GM23248 (cell line): Measurements from ENCODE around the gene GRIN1. TPM values are rescaled to one million over a fixed set of nuclear protein-coding genes. Genes with fewer than 3 reads are reported as not detected.

Experiments used
- DNase-seq: peaks from one replicate; pipeline ENCODE4 v3.0.0-alpha.2; 2015
- H2AFZ ChIP-seq: fragments of 200-600 bp; sonication (generic); 2 replicates; pipeline ENCODE4 v1.6.1; 2016; ENCODE audit warnings: antibody characterized with exemption
- H3F3A ChIP-seq: fragments of 200-600 bp; sonication (generic); 2 replicates; pipeline ENCODE4 v1.6.1; 2016; ENCODE audit warnings: mild to moderate bottlenecking, antibody characterized with exemption, mixed run types; ENCODE audit not compliant: insufficient read depth
- H3K27ac ChIP-seq: fragments of 200-600 bp; sonication (generic); 2 replicates; pipeline ENCODE4 v1.5.1; 2016; ENCODE audit warnings: mild to moderate bottlenecking
- H3K27me3 ChIP-seq: fragments of 200-600 bp; sonication (generic); replicated peaks from 2 replicates; pipeline ENCODE4 v1.6.1; 2016; ENCODE audit warnings: mild to moderate bottlenecking; ENCODE audit not compliant: insufficient read depth
- H3K36me3 ChIP-seq: fragments of 200-600 bp; sonication (generic); 2 replicates; pipeline ENCODE4 v1.6.1; 2016; ENCODE audit warnings: low read depth, mild to moderate bottlenecking
- H3K4me1 ChIP-seq: fragments of 200-600 bp; sonication (generic); 2 replicates; pipeline ENCODE4 v1.6.1; 2016; ENCODE audit warnings: mild to moderate bottlenecking; ENCODE audit not compliant: insufficient read depth
- H3K4me2 ChIP-seq: fragments of 200-600 bp; sonication (generic); one replicate; pipeline ENCODE4 v1.6.1; 2016; ENCODE audit warnings: mild to moderate bottlenecking; ENCODE audit not compliant: unreplicated experiment
- H3K4me3 ChIP-seq: fragments of 200-600 bp; sonication (generic); 2 replicates; pipeline ENCODE4 v1.5.1; 2016; ENCODE audit warnings: mild to moderate bottlenecking
- H3K79me2 ChIP-seq: fragments of 200-600 bp; sonication (generic); 2 replicates; pipeline ENCODE4 v1.6.1; 2016; ENCODE audit warnings: mild to moderate bottlenecking; ENCODE audit not compliant: insufficient read depth
- H3K9ac ChIP-seq: fragments of 200-600 bp; sonication (generic); 2 replicates; pipeline ENCODE4 v1.6.1; 2016; ENCODE audit warnings: mild to moderate bottlenecking
- H3K9me2 ChIP-seq: fragments of 200-600 bp; sonication (generic); 2 replicates; pipeline ENCODE4 v1.6.1; 2016; ENCODE audit warnings: mixed run types, mild to moderate bottlenecking, moderate library complexity; ENCODE audit not compliant: insufficient read depth
- H3K9me3 ChIP-seq: fragments of 200-600 bp; sonication (generic); one replicate; pipeline ENCODE4 v1.6.1; 2017; ENCODE audit warnings: low read depth
- H4K20me1 ChIP-seq: fragments of 200-600 bp; sonication (generic); 2 replicates; pipeline ENCODE4 v1.6.0; 2016; ENCODE audit not compliant: insufficient read depth
- EZH2 ChIP-seq: fragments of 200-600 bp; sonication (generic); IDR thresholded peaks from 2 replicates; pipeline ENCODE4 v1.6.1; 2018; ENCODE audit warnings: antibody characterized with exemption, mild to moderate bottlenecking; ENCODE audit not compliant: insufficient read depth, poor library complexity, severe bottlenecking
- EZH2phosphoT487 ChIP-seq: fragments of 200-600 bp; sonication (generic); IDR thresholded peaks from 2 replicates; pipeline ENCODE4 v1.6.1; 2018; ENCODE audit warnings: antibody characterized with exemption, moderate library complexity, mild to moderate bottlenecking, low read depth; ENCODE audit not compliant: insufficient read depth
- WGBS, 2 experiments: methylation state at CpG; one replicate each; pipeline ENCODE4 v1.1.6; 2015 to 2017; ENCODE audit warnings: low lambda C conversion rate in 2 of 2, low coverage in 1 of 2; ENCODE audit errors: missing lambda C conversion rate in 2 of 2; 5-methylcytosine and 5-hydroxymethylcytosine counted together
- in situ Hi-C: fragments of 300-500 bp; cut with MboI; formaldehyde crosslinking; loops from 2 replicates; pipeline ENCODE4 v1.15.0; 2020
- polyA plus RNA-seq: library from polyadenylated mRNA; unstranded; fragments of >200 nt; fragmentation: Nextera tagmentation; extraction: Ambion mirVana; gene quantifications from 2 replicates; pipeline ENCODE4 v1.2.1, GENCODE V29; 2016
- total RNA-seq: library from RNA; depleted of rRNA; stranded (reverse); fragments of >200 nt; shearing (Covaris generic); gene quantifications from 2 replicates; pipeline ENCODE4 v1.2.3, GENCODE V29; 2014

GRIN1 gene
- total and polyA plus RNA-seq, 2 experiments from 2014 or later: 0.76 TPM; not detected in 1

GRCh38 chr9:137128158-137128861 is 10.6 kb upstream of the GRIN1 start:
- Histone ChIP-seq H3K9ac (peak overlapping the region; percentile 88), H3K9me2 (no peaks in the 10 kb centered on the region), H3K4me3 (peak overlapping the region; percentile 88), H3K27me3 (no peaks in the 10 kb centered on the region), H3K79me2 (peaks cover 54% of the 10 kb centered on the region), H4K20me1 (no peaks in the 10 kb centered on the region), H3F3A (peaks cover 4% of the 10 kb centered on the region; the same call in 1 of the 2 replicates), H3K27ac (peak overlapping the region; percentile 47; the same call in 1 of the 2 replicates), H3K36me3 (no peaks in the 10 kb centered on the region), H3K4me1 (peaks cover 22% of the 10 kb centered on the region; the same call in 1 of the 2 replicates), H3K4me2 (peak overlapping the region; percentile 85), H3K9me3 (no peaks in the 10 kb centered on the region), H2AFZ (0 out of 2 replicates have a peak overlapping the region, but pooled peaks have one; percentile 87)
- WGBS, 2 experiments: 86 to 90% methylated on average over 19 of the region's 19 CpGs
- in situ Hi-C loops: loop anchor here (10.0 kb wide), 1 partner anchor 86 kb away; a partner anchor contains a TSS
- DNase-seq: no peak
- no peak for TF ChIP-seq EZH2
- no peak for TF ChIP-seq EZH2phosphoT487

- Histone ChIP-seq H3K27me3 (no peaks in the 10 kb centered on the region), H3K79me2 (peaks cover 54% of the 10 kb centered on the region), H3K27ac (peak overlapping the region; percentile 47), H3K9ac (peak overlapping the region; percentile 88), H3K9me3 (no peaks in the 10 kb centered on the region), H3F3A (peaks cover 5% of the 10 kb centered on the region; the same call in 1 of the 2 replicates), H3K36me3 (no peaks in the 10 kb centered on the region), H2AFZ (peak overlapping the region; percentile 87), H3K4me2 (peak overlapping the region; percentile 85), H3K9me2 (no peaks in the 10 kb centered on the region), H3K4me1 (peaks cover 22% of the 10 kb centered on the region; the same call in 1 of the 2 replicates), H3K4me3 (peak overlapping the region; percentile 88), H4K20me1 (no peaks in the 10 kb centered on the region)
- DNase-seq: peak; percentile 63
- in situ Hi-C loops: loop anchor here (10.0 kb wide), 1 partner anchor 86 kb away; a partner anchor contains a TSS
- 21 to 22% methylated on average over 29 to 32 of the region's 37 CpGs for WGBS, 2 experiments
- TF ChIP-seq EZH2phosphoT487: no peak
- TF ChIP-seq EZH2: no peak
Observed at GRCh38 chr9:137128862-137129455, 10.0 kb upstream of the GRIN1 start.

GRCh38 chr9:137129456-137130175 is 9.3 kb upstream of the GRIN1 start:
- Histone ChIP-seq H4K20me1 (no peaks in the 10 kb centered on the region), H3K4me1 (peaks cover 22% of the 10 kb centered on the region; the same call in 1 of the 2 replicates), H3K27ac (peak overlapping the region; percentile 47), H2AFZ (peak overlapping the region; percentile 87), H3K36me3 (no peaks in the 10 kb centered on the region), H3F3A (peaks cover 5% of the 10 kb centered on the region; the same call in 1 of the 2 replicates), H3K9me2 (no peaks in the 10 kb centered on the region), H3K4me2 (peak overlapping the region; percentile 85), H3K27me3 (no peaks in the 10 kb centered on the region), H3K9ac (peak overlapping the region; percentile 88), H3K79me2 (peaks cover 47% of the 10 kb centered on the region), H3K9me3 (no peaks in the 10 kb centered on the region), H3K4me3 (peak overlapping the region; percentile 88)
- in situ Hi-C loops: loop anchor here (10.0 kb wide), 1 partner anchor 85 kb away; a partner anchor contains a TSS
- WGBS, 2 experiments: 1 to 2% methylated on average over 58 to 70 of the region's 86 CpGs
- TF ChIP-seq EZH2 (no peak), EZH2phosphoT487 (no peak)
- peak; percentile 97 for DNase-seq
